ENCODE measurements around the gene RECQL5.

GRCh38 chr17:75691371-75691791 is 24.4 kb upstream of the RECQL5 start:
- TF ChIP-seq CTCF (IDR thresholded peaks at IDR 0.05; ENCODE audit: borderline replicate concordance, extremely low read depth, low read length, poor library complexity, severe bottlenecking) = no peak
- TF ChIP-seq EZH2 (IDR thresholded peaks at IDR 0.05; ENCODE audit: borderline replicate concordance, low read depth, low read length, severe bottlenecking) = no peak
